ENCODE measurements around the gene ITFG1. TPM values are rescaled to one million over a fixed set of nuclear protein-coding genes. Genes with fewer than 3 reads are reported as not detected.

Gene ITFG1
- total and polyA plus RNA-seq, 2 of the 8 experiments (the other 6 are each of a cell fraction or from before 2014, with no cell fraction given) = 13.8 to 22.2 TPM

DNA sequence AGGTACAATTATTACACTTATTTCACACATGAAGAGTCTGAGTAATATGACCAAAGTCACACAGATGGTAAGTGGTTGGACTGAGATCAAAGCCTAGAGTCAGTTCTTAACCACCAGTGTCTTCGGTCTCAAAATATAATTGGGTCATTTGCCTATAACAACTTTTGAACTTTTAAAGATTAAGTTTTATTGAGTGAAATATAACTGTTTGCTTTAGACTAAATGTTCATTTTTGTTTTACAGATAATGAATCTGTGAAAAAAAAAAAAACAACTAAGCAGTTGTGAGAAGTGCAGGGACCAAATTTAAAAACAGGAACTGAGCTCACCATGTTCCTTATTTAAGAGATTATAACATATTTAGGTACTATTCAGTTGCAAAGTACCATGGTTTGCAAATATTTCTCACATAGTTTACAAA lies 150.1 kb downstream of the ITFG1 start:
- H3K4ac ChIP-seq (replicated peaks; ENCODE audit: insufficient read length, low read depth, low read length) = no peak overlapping the region
- no peak overlapping the region for H2BK120ac ChIP-seq (replicated peaks; ENCODE audit: low read depth, low read length)
- H2BK20ac ChIP-seq (ENCODE audit: low read length) = no peak overlapping the region
- POLR2A ChIA-PET (ENCODE audit: partially characterized antibody) = interaction anchor here (0.6 kb wide), 1 partner anchor 562 kb away, joined by 3 read pairs; no protein-coding TSS in a partner anchor
- H3K4me3 ChIP-seq (ENCODE audit: extremely low read depth in 1 of 4, insufficient read depth in 2 of 4, low read depth in 3 of 4, low read length in 4 of 4) = no peak overlapping the region
- H4K5ac ChIP-seq (ENCODE audit: insufficient read length, low read depth, low read length) = no peak overlapping the region
- H3K79me1 ChIP-seq (ENCODE audit: low read depth, low read length) = no peaks in the 10 kb centered on the region
- TF ChIP-seq ASH2L (IDR thresholded peaks at IDR 0.05; ENCODE audit: low read length) (no peak), CBX5 (IDR thresholded peaks at IDR 0.05; ENCODE audit: low read depth, low read length) (no peak)
- H3K27ac ChIP-seq (ENCODE audit: low read depth, low read length) = no peak overlapping the region
- H3K27me3 ChIP-seq (replicated peaks in 1 of 4; ENCODE audit: control insufficient read depth in 3 of 4, extremely low read depth in 1 of 4, insufficient read depth in 3 of 4, low read length in 3 of 4) = no peaks in the 10 kb centered on the region
- H3K9me3 ChIP-seq (ENCODE audit: insufficient read depth in 2 of 2, low read depth in 1 of 2, low read length in 1 of 2) = no peaks in the 10 kb centered on the region
- H3K23me2 ChIP-seq (ENCODE audit: low read depth, low read length) = no peaks in the 10 kb centered on the region
- H3K18ac ChIP-seq (ENCODE audit: extremely low read depth, low read length) = no peak overlapping the region
- H3K14ac ChIP-seq (ENCODE audit: insufficient read length) = no peak overlapping the region
- no peak overlapping the region for H2BK12ac ChIP-seq (ENCODE audit: low read depth, low read length)
- no peak overlapping the region for H3K4me2 ChIP-seq (ENCODE audit: insufficient read depth in 1 of 2, low read depth in 2 of 2, low read length in 2 of 2)
- H2AK5ac ChIP-seq (ENCODE audit: low read depth, low read length) = no peak overlapping the region
- no peak overlapping the region for H3K23ac ChIP-seq (ENCODE audit: insufficient read length)
- H3K56ac ChIP-seq (replicated peaks; ENCODE audit: insufficient read length, low read depth, low read length) = no peak overlapping the region
- WGBS, 2 experiments (ENCODE audit: extremely low coverage in 1 of 2, insufficient coverage in 1 of 2, insufficient read length in 1 of 2, insufficient replicate concordance in 2 of 2, low coverage in 1 of 2, low lambda C conversion rate in 2 of 2, missing lambda C conversion rate in 1 of 2) = 86% methylated on average over 1 of the region's 1 CpG; no CpG with 5 or more reads in 1 of the 2 experiments
- DNase-seq (ENCODE audit: low read depth in 1 of 2, low spot score in 2 of 2) (no peak), FAIRE-seq (no peak)
- H3K79me2 ChIP-seq (ENCODE audit: control insufficient read depth in 1 of 2, insufficient read depth in 2 of 2, low read length in 2 of 2) = no peaks in the 10 kb centered on the region
- H3K36me3 ChIP-seq (ENCODE audit: control insufficient read depth in 2 of 4, insufficient read depth in 4 of 4, low read length in 3 of 4) = peaks cover 0 to 4% (median 0%) of the 10 kb centered on the region in 4 experiments; a peak in 1 of 8 replicates
- H3K9ac ChIP-seq (replicated peaks in 1 of 4; ENCODE audit: extremely low read depth in 1 of 4, low read depth in 3 of 4, low read length in 3 of 4) = no peak overlapping the region
- H4K8ac ChIP-seq (ENCODE audit: extremely low read depth, insufficient read depth, low read length) = no peak overlapping the region
- H4K91ac ChIP-seq (replicated peaks; ENCODE audit: insufficient read length, low read length) = no peak overlapping the region
- H2BK5ac ChIP-seq (ENCODE audit: low read depth, low read length) = no peak overlapping the region
- H2BK15ac ChIP-seq (ENCODE audit: low read length) = no peak overlapping the region
- peaks cover 0 to 10% (median 3%) of the 10 kb centered on the region in 4 experiments; a peak in 3 of 7 replicates for H3K4me1 ChIP-seq (replicated peaks in 1 of 4; ENCODE audit: control insufficient read depth in 3 of 4, insufficient read depth in 4 of 4, low read length in 3 of 4)
- H4K20me1 ChIP-seq (replicated peaks in 1 of 2; ENCODE audit: control insufficient read depth in 1 of 2, insufficient read depth in 2 of 2, low read length in 2 of 2) = no peaks in the 10 kb centered on the region
- CTCF ChIA-PET (ENCODE audit: partially characterized antibody) = no interaction called here
- H2AFZ ChIP-seq (ENCODE audit: low read length) = no peak overlapping the region

Measured in H1 (cell line).